Brain microvascular endothelial cell (primary cell): ENCODE measurements around the gene MLLT3.

Source experiments
- DNase-seq: peaks from one replicate; pipeline ENCODE4 v3.0.0-alpha.2; 2020
- H3K27ac ChIP-seq: fragments of 250-450 bp; sonication (Bioruptor Pico); 2 replicates; pipeline ENCODE4 v1.5.1; 2020; ENCODE audit warnings: mild to moderate bottlenecking, moderate library complexity
- H3K27me3 ChIP-seq: fragments of 250-450 bp; sonication (Bioruptor Pico); replicated peaks from 2 replicates; pipeline ENCODE4 v1.5.1; 2020; ENCODE audit warnings: mild to moderate bottlenecking
- H3K36me3 ChIP-seq: fragments of 250-450 bp; sonication (Bioruptor Pico); replicated peaks from 2 replicates; pipeline ENCODE4 v1.5.1; 2020; ENCODE audit warnings: mild to moderate bottlenecking
- H3K4me3 ChIP-seq: 2 replicates; pipeline ENCODE4 v1.5.1; 2011; ENCODE audit warnings: low read depth, mild to moderate bottlenecking, control low read depth, low read length, moderate library complexity
- in situ Hi-C: cut with HindIII; loops from 2 replicates; pipeline ENCODE4 v1.10.0; 2017; ENCODE audit warnings: low sequenced_read_pairs, low pct_ligation_motif_present
- TF ChIP-seq, protein P1 (sequence below): IDR thresholded peaks from 2 replicates; pipeline ENCODE4 v1.5.1; 2011; ENCODE audit warnings: low read depth, mild to moderate bottlenecking, moderate library complexity, low read length, control low read depth, inconsistent platforms; ENCODE audit errors: missing control alignments

The MLLT3 gene

DNA sequence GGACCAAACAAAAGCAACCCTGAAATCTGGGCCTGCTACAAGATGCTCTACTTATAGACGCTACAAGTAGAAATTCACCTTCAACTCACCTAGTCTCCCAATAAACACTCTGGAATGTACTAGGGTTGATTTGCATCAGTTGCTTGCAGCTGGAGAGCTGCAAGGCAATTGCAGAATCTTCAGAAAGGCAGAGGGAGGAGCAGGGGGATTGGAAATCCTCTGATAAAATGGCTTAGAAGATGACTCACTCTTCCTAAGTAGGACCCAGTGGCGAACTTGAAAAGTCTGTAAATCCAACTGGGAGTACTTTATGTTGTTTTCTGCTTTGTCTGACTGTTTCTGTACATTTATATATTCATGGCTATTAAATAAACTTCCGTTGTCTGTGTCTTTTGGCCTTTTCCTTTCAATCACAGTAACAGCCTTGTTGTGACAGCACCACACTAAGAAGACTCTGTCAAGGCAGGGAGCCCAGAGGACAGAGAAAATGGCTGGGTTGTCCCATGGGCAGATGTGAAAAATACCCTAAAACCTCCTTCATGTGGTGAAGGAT, 14.7 kb upstream of the MLLT3 start:
- no peaks in the 10 kb centered on the region for H3K27me3 ChIP-seq
- no peaks in the 10 kb centered on the region for H3K36me3 ChIP-seq
- peak; percentile 24 for DNase-seq
- H3K4me3 ChIP-seq, result no peak overlapping the region
- H3K27ac ChIP-seq, result no peak overlapping the region
- in situ Hi-C loops, result no loop called here
- TF ChIP-seq, protein P1, sequence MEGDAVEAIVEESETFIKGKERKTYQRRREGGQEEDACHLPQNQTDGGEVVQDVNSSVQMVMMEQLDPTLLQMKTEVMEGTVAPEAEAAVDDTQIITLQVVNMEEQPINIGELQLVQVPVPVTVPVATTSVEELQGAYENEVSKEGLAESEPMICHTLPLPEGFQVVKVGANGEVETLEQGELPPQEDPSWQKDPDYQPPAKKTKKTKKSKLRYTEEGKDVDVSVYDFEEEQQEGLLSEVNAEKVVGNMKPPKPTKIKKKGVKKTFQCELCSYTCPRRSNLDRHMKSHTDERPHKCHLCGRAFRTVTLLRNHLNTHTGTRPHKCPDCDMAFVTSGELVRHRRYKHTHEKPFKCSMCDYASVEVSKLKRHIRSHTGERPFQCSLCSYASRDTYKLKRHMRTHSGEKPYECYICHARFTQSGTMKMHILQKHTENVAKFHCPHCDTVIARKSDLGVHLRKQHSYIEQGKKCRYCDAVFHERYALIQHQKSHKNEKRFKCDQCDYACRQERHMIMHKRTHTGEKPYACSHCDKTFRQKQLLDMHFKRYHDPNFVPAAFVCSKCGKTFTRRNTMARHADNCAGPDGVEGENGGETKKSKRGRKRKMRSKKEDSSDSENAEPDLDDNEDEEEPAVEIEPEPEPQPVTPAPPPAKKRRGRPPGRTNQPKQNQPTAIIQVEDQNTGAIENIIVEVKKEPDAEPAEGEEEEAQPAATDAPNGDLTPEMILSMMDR, result no peak

DNA sequence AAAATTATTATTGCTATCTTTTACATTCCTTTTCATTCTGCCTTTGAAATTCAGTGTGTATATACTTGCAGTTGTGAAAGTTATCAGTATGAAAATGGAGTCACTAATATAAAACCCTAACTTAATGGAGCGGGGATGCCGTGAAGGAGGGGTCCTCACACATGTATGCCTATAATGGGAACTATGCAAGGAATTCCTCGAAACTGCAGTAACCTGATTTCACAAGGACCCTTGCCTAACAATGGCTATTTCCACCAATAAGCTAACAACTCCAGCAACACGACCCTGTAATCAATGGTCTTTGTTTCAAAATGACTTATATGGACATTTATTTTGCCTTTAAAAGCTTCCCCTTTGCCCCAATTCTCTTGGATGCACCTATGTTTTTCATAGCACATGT, 12.6 kb upstream of the MLLT3 start:
- H3K4me3 ChIP-seq, result no peak overlapping the region
- H3K36me3 ChIP-seq, result no peaks in the 10 kb centered on the region
- no peaks in the 10 kb centered on the region for H3K27me3 ChIP-seq
- in situ Hi-C loops, result no loop called here
- DNase-seq, result no peak
- no peak overlapping the region for H3K27ac ChIP-seq
- TF ChIP-seq, protein P1, result no peak

DNA sequence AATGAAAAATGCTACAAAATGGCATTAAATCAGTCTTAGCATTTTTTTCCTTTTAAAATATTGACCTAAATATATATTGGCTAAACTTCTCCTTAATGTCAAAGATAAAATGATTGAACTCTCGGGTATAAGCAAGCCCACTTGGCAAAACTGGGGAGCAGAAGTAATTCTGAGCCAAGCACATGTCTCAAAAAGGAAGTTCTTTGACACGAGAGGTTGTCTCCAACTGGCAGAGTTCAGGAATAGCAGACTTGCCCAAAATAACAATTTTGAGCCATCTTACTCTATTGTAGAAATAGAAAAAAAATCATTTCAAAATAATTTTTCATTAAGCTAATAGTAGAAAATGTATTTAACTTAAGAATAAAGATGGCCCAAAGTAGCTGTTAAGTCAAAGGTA, 10.4 kb upstream of the MLLT3 start:
- no peak overlapping the region for H3K27ac ChIP-seq
- no peak for DNase-seq
- H3K4me3 ChIP-seq, result no peak overlapping the region
- TF ChIP-seq, protein P1, result no peak
- H3K27me3 ChIP-seq, result no peaks in the 10 kb centered on the region
- no peaks in the 10 kb centered on the region for H3K36me3 ChIP-seq
- in situ Hi-C loops, result no loop called here

DNA sequence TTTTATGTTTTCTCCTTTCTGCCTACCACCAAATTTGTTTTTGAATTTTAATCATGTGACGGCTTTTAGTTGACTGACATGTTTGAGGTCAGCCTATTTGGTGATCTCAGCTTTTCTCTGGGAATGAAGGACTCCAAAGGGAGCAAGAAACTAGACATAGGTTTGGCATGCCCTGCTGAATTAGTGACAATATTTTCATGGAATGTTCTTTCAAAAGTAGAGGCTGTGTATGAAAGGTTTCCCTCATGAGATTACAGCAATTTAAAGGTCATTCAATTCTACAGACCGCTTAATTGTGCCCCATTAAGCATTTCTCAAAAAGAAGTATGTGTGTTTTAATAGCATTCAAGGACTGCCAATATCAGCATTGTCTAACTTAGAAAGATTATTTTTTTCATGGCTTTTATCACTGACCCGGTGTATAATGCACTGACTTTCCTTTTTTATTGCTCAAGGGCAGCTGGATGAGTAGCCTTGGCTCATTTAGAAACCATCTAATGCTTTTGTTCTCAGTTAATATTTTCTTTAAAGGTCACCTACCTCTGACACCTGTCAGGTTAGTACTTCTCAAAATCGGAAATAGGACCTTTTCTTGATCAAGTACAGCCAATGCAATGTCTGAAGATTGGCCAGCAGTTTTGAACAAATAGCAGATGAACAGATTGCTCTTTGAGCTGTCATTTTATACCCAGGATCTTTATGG, 8.1 kb upstream of the MLLT3 start:
- TF ChIP-seq, protein P1, result no peak
- no peak for DNase-seq
- Histone ChIP-seq H3K36me3 (no peaks in the 10 kb centered on the region), H3K4me3 (no peak overlapping the region), H3K27ac (no peak overlapping the region), H3K27me3 (no peaks in the 10 kb centered on the region)
- in situ Hi-C loops, result no loop called here

DNA sequence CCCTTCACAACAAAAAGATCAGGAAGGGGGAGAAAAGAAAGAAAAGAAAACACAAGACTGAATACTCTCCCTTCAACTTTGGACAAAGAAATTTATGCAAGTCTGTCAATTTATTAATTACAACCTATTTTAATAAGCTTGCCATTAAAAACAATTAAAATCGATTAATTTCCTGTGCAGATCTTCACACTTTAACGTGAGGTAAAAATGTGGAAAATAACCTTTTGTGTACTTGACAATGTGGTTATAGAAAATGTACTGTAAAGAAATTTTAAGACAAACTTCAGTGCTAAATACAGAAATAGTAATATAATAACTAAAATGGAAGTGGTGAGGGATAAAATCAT, 2.7 kb upstream of the MLLT3 start:
- H3K36me3 ChIP-seq, result no peaks in the 10 kb centered on the region
- in situ Hi-C loops, result no loop called here
- no peak overlapping the region for H3K27ac ChIP-seq
- no peaks in the 10 kb centered on the region for H3K27me3 ChIP-seq
- H3K4me3 ChIP-seq, result peak overlapping the region; percentile 85
- DNase-seq, result no peak
- TF ChIP-seq, protein P1, result no peak
